Left renal cortex interstitium (tissue), 4 donors: Measurements from ENCODE around the gene GYG2. TPM values are rescaled to one million over a fixed set of nuclear protein-coding genes. Genes with fewer than 3 reads are reported as not detected.
"Not testable (repeated sequence)": the region's sequence is repeated elsewhere in the genome, so short reads cannot be mapped to it uniquely, and the experiment has no call there.

Experiments used
- DNase-seq, 4 donors: peaks; one replicate each; pipeline ENCODE4 v3.0.0-alpha.2; 2013; ENCODE audit warnings: low read depth in 4 of 4, low spot score in 2 of 4, missing footprints in 1 of 4
- polyA plus RNA-seq, 4 donors: library from polyadenylated mRNA; unstranded; fragments of 120-200 nt; gene quantifications; one replicate each; pipeline ENCODE4 v1.2.1, GENCODE V29; 2013; ENCODE audit not compliant: insufficient read length in 4 of 4

The GYG2 gene
- 10 to 100 TPM; 12.7 to 17.4 (median 16.8) TPM for polyA plus RNA-seq

DNA sequence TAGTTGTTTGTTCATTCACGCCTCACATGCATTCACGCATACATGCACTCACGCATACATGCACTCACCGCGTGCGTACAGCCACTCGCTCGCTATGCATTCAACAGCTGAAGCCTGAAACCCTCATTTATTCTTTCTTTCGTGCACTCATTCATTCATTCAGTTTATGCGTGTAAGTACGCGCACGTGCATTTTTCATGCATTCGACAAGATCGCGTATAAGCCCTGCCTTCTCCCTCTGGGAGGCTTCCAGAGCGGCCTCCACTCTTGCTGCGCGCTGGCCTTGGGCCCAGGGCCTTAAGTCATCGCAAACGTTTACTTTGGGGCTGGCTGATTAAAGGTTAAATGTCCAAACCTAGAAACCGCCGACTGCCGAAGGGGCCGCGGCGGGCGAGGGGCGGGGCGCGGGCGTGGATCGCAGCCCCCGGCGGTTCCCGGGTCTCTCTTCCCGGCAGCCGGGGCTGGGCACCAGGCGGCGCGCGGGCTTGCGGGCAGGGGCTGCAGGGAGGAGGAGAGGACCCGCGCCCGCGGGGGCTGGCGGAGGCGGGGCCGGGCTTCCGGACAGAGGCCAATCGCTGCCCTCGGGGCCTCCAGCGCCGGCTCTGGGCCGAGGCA, at the start of gene GYG2:
GYG2 (plus strand) TSS at position 587 of the 615 bp plus-strand sequence. CDS start 1,259 bp downstream, outside the sequence.
- DNase-seq: no peak

DNA sequence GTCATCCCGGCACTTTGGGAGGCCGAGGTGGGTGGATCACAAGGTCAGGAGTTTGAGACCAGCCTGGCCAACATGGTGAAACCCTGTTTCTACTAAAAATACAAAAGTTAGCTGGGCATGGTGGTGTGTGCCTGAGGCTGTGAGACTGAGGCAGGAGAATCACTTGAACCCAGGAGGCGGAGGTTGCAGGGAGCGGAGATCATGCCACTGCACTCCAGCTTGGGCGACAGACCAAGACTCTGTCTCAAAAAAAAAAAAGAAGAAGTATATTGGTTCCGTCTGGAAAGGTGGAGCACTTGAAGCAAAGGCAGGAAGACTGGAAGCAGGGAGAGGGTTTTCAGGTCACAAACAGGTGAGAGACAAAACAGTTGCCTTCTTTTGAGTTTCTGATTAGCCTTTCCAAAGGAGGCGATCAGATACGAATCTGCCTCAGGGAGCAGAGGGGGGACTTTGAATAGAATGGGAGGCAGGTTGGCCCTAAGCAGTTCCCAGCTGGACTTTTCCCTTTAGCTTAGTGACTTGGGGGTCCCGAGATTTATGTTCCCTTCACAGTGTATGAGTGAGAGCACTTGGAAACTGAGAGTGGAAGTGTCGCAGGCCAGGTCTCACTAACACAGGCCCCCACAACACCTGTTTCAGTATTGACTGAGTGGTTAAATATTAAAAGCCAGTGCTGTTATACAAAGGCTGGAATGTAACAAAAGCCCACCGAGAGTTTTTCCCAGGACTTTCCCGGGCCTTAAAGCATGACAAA, 48.1 kb upstream of the GYG2 start:
- DNase-seq: peak in 1 of 4 donors; percentile 8

DNA sequence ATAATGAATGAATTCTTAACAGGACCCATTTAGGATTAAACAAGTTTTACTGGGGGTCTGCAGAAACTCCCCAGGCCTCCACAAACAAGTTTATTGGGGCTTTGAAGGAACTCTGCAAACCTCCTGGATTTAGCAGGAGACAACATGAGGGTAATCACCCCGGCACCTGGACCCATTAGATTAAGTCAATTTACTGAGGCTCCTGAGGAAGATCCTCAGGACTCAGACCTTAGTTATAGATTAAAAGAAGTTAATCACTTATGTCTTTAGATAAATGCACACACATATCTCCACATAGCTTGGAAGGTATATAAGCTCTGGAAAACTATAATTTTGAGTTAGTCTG, 47.5 kb upstream of the GYG2 start:
- DNase-seq: no peak

DNA sequence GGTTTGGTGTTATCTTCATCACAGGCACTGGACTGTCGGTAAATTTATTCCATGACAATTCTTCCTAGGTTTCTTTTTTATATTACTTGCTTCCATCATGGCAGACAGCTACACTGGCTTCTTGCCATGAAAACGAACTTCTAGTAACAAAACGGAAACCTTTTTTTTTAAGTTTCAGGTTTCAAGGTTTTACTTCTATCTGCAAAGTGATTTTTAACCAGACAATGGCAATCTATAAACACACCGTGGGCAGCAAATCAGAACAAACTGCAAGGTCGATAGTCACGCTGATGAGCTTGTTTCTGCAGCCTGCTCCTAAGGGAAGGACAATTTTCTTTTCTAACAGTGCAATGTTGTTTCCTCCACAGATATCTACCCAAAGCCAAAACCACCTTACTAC, 47.0 kb upstream of the GYG2 start:
- no peak for DNase-seq

DNA sequence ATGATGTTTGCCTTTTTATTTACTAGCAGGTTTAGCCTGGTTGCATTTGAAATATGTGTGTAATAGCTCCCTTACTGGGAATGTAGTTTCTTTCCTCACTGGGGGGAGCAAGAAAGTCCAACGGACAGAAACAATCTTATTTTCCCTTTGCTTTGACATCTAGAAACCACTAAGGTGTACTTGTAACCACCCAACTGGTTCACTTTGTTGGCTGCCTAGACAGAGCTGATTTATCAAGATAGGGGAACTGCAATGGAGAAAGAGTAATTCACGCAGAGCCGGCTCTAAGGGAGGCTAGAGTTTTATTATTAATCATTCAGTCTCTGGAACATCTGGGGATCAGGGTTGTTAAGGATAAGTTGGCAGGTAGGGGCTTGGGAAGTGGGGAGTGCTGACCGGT, 46.6 kb upstream of the GYG2 start:
- no peak for DNase-seq

DNA sequence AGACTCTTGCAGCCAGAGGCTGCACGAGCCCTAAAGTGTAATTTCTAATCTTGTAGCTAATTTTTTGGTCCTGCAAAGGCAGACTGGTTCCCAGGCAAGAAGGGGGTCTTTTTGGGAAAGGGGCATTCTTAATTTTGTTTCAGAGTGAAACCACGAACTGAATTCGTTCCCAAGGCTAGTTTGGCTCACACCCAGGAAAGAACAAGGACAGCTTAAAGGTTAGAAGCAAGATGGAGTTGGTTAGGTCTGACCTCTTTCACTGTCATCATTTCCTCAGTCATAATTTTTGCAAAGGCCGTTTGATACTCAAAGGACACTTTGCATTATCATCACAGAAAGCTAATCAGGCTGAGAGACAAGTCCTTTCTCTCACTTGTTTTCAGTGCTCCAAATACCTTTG, 46.0 kb upstream of the GYG2 start:
- DNase-seq: no peak

DNA sequence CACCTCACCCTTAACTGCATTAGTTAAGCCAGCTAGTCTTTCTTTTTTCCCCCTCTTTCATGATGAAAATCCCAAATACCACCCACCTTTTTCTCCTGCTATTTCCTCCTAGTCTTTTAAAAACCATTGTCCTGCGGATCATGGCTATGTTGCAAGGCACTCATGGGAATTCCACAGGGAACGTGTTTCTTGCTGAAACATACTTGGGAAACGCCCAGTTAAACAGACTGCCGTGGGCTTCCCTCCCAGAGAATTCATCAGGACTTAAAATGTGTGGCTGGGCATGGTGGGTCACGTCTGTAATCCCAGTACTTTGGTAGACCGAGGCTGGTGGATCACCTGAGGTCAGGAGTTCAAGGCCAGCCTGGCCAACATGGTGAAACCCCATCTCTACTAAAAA, 44.7 kb upstream of the GYG2 start:
- no peak for DNase-seq

DNA sequence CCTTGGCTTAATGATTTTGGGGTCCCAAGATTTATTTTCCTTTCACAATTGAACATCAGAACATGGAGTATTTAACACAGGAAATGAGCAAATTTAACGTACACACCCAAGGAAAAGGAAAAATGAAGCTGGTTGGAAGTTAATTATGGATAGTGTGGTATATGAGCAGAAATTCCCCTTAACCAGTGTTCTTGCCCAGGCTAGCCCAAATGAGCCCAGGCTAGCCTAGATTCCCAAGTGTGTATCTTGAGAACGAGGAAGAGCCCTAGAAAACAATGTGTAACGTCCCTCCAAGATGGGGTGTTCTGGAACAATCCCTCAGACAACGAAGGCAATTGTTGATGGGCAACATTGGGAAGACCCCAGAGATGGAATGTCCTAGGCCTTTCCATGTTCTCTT, 43.2 kb upstream of the GYG2 start:
- DNase-seq: no peak

DNA sequence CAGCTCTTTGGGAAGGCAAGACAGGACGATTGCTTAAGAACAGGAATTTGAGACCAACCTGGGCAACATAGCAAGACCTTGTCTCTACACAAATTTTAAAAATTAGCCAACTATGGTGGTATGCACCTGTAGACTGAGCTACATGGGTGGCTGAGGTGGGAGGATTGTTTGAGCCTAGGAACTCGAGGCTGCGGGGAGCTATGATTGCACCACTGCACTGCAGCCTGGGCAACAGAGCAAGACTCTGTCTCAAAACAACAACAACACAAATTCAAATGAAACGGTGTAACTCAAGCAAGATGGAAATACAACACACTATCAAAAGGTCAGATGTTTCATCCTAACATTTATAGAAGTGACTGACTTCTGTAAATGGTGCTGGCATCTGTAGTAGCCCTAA, 39.8 kb upstream of the GYG2 start:
- no peak for DNase-seq

DNA sequence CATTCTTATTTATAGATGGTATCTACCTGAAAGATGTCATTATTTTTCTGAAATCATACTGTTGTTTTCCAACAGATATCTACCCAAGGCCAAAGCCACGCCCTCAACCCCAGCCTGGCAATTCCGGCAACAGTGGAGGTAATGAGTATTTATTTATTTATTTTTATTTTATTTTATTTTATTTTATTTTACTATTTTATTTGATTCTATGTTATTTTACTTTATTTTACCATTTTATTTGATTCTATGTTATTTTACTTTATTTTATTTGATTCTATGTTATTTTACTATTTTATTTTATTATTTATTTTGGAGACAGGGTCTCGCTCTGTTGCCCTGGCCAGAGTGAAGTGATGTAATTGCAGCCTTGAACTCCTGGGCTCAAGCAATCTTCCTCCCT, 39.2 kb upstream of the GYG2 start:
- no peak for DNase-seq

DNA sequence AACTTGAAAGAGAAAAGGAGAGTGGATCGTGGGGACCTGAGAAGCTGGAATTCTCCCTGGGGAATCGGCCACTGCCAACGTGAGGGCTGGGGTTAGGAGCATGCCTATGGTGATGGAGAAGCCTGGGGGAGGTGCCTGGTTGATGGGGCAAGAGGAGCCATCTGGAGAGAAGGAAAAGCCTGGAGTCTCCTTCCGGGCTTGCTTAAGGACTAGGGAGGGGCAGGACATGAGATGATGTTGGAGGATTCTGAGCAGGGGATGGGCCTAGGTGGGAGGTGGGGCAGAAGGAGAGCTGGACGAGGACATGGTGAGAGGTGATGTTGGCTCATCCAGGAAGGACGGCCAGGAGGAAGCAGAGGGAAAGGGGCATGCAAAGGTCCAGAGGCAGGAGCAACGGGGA, 35.0 kb upstream of the GYG2 start:
- DNase-seq: no peak

DNA sequence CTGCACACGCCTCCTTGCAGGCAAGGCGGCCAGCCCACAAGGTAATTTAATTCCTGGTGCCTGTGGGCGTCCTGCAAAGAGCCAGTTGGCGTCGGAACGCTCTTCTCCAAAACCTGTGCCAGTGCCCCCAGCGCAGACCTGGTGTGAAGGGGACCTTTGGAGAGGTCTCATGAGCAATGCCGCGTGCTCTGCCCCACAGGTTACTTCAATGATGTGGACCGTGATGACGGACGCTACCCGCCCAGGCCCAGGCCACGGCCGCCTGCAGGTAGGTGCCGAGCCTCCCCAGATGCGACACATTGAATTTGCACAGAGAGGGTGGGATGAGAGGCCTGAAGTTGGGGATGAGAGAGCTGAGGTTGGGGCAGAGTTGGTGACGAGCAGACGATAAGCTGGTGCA, 34.4 kb upstream of the GYG2 start:
- no peak for DNase-seq

DNA sequence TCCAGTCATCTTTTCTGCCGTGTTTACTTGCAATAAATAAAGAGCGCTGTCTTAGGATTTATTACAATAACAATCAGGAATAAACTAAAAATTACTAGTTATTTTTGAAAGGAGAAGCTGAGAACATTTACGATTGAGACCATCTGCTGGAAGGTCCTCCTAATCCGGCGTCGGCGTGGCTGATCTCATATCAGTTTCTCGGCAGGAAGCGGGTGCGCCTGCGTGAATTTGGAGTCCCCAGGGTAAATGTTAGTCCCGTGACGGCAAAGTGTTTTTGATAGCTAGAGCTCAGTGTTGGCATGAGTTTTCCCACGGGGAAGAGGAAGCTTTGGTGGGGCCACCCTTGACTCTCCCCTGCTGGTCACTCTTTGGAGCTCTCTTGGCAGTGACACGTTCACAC, 31.9 kb upstream of the GYG2 start:
- not testable (repeated sequence) for DNase-seq

DNA sequence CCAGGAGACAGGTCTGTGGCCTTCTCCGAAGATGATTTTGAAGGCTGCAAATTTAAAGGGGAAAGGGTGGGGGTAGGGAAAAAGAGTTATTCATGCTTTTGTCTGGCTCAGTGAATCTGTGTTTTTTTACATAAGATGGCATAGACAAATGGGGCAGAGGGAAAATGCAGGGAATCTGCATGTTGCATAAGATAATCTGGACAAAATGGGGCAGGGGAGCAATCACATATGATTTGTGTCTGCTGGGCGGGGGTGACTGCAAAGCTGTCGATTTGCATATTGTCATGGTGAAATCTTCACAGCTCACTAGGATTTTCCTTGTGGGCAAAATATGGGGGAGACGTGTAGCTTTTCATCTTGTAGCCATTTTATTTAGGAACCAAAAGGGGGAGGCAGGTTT, 29.4 kb upstream of the GYG2 start:
- DNase-seq: no peak

DNA sequence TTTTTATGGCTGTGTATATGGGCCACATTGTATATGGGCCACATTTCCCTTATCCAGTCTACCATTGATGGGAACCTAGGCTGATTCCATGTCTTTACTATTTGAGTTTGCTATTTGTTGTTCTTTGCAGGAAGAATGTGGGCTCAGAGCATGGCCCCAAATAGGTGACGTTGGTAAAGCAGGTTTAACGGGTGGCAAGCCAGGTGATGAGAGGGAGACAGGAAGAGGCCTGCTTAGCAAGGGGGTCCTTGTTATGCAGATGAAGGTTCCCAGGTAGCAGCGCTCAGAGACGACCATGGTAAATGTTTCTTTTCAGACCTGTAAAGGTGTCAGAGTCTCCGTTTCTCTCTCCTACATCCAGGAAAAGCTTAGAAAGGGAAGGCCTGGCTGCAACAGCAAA, 28.8 kb upstream of the GYG2 start:
- not testable (repeated sequence) for DNase-seq

DNA sequence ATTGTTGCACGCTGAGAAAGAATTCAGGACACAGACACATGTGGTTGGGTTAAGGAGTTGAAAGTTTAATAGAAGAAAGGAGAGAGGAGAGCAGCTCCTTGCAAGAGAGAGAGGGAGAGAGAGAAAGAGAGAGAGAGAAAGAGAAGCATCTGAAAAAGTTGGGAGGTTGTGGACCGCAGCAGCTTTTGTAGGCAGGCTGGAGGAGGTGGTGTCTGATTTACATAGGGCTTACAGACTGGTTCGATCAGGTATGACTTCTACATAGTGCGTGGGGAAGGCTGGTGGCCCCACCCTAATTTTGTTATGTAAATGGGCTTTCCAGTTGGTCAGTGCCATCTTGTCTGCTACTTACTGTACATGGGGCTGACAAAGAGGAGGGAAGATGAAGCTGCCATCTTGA, 27.5 kb upstream of the GYG2 start:
- no peak for DNase-seq

DNA sequence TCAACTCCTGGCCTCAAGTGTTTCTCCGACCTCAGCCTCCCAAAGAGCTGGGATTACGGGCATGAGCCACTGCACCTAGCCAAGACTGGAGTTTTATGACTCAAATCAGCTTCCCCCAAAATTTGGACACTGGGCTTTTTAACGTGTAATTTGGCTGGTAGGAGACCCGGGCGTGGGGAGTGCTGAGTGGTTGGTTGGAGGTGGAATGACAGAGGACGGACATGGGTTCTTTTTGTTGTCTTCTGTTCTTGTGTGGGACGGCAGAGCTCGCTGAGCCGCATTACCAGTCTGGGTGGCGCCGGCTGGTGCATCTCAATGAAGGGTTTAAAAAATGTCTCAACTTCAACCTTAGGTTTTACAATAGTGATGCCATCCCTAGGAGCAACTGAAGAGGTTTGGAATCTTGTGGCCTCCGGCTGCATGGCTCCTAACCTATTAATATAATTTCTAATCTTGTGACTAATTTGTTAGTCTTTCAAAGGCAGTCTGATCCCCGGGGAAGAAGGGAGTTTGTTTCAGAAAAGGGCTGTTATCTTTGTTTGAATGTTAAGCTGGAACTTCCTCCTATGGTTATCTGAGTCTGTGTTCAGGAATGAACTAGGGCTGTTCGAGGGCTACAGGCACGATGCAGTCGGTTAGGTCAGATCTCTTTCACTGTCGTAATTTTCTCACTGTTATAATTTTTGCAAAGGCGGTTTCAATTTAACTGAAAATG, 26.2 kb upstream of the GYG2 start:
- DNase-seq: not testable (repeated sequence)

DNA sequence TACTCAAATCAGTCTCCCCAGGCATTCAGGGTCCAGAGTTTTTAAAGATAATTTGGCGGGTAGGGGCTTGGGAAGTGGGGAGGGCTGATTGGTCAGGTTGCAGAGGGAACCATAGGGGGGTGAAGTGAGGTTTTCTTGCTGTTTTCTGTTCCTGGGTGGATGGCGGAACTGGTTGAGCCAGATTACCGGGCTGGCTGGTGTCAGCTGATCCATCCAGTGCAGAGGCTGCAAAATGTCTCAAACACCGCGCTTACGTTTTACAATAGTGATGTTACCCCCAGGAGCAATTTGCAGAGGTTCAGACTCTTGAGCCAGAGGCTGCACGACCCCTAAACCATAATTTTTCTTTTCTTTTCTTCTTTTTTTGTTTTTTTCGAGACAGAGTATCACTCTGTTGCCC, 25.2 kb upstream of the GYG2 start:
- DNase-seq: not testable (repeated sequence)

DNA sequence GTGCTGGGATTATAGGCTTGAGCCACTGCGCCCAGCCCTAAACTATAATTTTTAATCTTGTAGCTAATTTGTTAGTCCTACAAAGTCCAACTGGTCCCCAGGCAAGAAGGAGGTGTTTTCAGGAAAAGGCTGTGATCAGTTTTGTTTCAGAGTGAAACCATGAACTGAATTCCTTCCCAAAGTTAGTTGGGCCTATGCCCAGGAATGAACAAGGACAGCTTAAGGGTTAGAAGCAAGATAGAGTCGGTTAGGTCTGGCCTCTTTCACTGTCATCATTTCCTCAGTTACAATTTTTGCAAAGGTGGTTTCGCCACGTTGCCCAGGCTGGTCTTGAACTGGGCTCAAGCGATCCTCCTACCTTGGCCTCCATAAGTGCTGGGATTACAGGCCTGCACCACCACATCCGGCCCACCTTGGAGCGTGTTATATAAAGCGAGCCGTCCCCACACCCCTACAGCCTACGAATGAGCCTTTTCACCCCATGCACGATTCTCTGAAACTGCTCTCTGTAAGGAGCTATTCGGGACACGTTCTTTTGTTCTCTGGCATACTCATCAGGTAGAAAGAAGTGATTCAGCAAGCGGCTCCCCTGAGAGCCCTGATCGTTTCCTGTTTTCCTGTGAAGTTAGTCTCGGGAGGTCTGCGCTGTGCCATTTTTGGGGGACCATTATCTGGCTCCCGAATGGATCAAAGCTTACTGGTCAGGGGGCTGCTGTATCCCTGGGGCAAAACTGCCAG, 24.5 kb upstream of the GYG2 start:
- DNase-seq: not testable (repeated sequence)

DNA sequence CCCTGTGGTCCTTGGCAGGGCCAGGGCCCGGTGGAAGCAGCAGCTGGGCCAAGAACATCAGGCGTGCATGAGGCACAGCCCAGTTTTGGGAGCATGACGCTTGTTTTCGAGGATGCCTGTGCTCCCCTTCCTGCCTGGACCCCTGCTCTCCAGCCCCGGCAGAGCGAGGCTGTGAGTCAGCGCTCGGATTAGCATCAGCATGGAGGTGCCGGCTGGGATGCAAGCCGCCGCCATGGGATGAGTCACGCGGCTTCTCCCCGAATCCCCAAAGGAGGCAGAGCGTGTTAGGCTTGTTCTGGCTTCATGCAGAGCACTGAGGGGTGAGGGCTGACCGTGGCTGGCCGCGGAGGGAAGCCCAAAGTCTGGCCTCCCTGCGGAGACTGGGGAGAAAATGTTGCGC, 23.9 kb upstream of the GYG2 start:
- not testable (repeated sequence) for DNase-seq

DNA sequence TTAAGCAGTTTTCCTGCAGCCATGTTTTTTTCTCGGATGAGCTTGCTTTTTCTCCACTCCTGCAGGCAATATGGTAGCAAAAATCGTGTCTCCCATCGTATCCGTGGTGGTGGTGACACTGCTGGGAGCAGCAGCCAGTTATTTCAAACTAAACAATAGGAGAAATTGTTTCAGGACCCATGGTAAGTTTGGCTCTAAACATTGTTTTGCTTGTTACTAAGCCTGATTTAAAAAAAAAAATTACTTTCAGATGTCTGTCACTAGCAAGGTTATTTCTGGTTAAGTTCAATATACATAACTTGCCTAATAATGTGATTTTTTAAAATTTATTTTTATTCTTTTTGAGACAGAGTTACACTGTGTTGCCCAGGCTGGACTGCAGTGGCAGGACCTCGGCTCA, 17.5 kb upstream of the GYG2 start:
- DNase-seq: no peak
